HUES64 (cell line): Measurements from ENCODE around the gene ALDOA. TPM values are rescaled to one million over a fixed set of nuclear protein-coding genes. Genes with fewer than 3 reads are reported as not detected.
"Not testable (repeated sequence)": the region's sequence is repeated elsewhere in the genome, so short reads cannot be mapped to it uniquely, and the experiment has no call there.

Source experiments
- H3K27ac ChIP-seq: 2 replicates; pipeline ENCODE4 v1.7.0; 2013; ENCODE audit warnings: low read depth, low read length, inconsistent platforms
- H3K27me3 ChIP-seq: 2 replicates; pipeline ENCODE4 v1.6.1; 2013; ENCODE audit warnings: mild to moderate bottlenecking, low read length; ENCODE audit not compliant: insufficient read depth
- H3K36me3 ChIP-seq: 2 replicates; pipeline ENCODE4 v1.6.1; 2013; ENCODE audit warnings: mild to moderate bottlenecking, low read length; ENCODE audit not compliant: insufficient read depth
- H3K4me1 ChIP-seq: 2 replicates; pipeline ENCODE4 v1.6.1; 2013; ENCODE audit warnings: mild to moderate bottlenecking, low read length, moderate library complexity; ENCODE audit not compliant: insufficient read depth
- H3K4me3 ChIP-seq: 2 replicates; pipeline ENCODE4 v1.5.1; 2013; ENCODE audit warnings: mild to moderate bottlenecking, low read length, moderate library complexity
- H3K9ac ChIP-seq: 2 replicates; pipeline ENCODE4 v1.6.1; 2013; ENCODE audit warnings: mild to moderate bottlenecking, low read depth, low read length
- H3K9me3 ChIP-seq: 2 replicates; pipeline ENCODE4 v1.6.1; 2013; ENCODE audit warnings: low read depth, low read length; ENCODE audit not compliant: insufficient read depth
- WGBS: fragments of 150-250, 120-280 bp; methylation state at CpG from one replicate; pipeline ENCODE4 v1.1.7; 2013; ENCODE audit warnings: missing lambda C conversion rate; 5-methylcytosine and 5-hydroxymethylcytosine counted together
- polyA plus RNA-seq, 2 experiments: library from polyadenylated mRNA; stranded (reverse); fragments of 50-300 nt; gene quantifications; one replicate each; pipeline ENCODE4 v1.2.3, GENCODE V29; 2013

The ALDOA gene
- polyA plus RNA-seq (2013, experiment 1 of 2): 882 TPM
- 957 TPM for polyA plus RNA-seq (2013, experiment 2 of 2)

- Histone ChIP-seq H3K27me3 (no peaks in the 10 kb centered on the region), H3K27ac (peak within 1 kb of the TSS; percentile 98), H3K9me3 (no peaks in the 10 kb centered on the region), H3K4me3 (peak within 1 kb of the TSS; percentile 96), H3K9ac (peak within 1 kb of the TSS; percentile 97), H3K36me3 (peaks cover 36% of the 10 kb centered on the region), H3K4me1 (peaks cover 10% of the 10 kb centered on the region; the same call in 1 of the 2 replicates)
- under 1% methylated on average over 99 of the region's 99 CpGs for WGBS
These were observed at the start of gene ALDOA for GRCh38 chr16:30065102-30065942. Gene ALDOA (plus strand): TSS chr16:30065760. CDS start chr16:30066898, 1,138 bp downstream.

GRCh38 chr16:30016555-30017276 is 48.8 kb upstream of the ALDOA start:
- Histone ChIP-seq H3K9ac (no peak overlapping the region), H3K4me1 (peaks cover 3% of the 10 kb centered on the region; the same call in 1 of the 2 replicates), H3K9me3 (no peaks in the 10 kb centered on the region), H3K27me3 (peaks cover 13% of the 10 kb centered on the region), H3K4me3 (no peak overlapping the region), H3K36me3 (no peaks in the 10 kb centered on the region), H3K27ac (no peak overlapping the region)
- 88% methylated on average over 7 of the region's 8 CpGs for WGBS

- H3K4me1 ChIP-seq: peaks cover 1% of the 10 kb centered on the region; the same call in 1 of the 2 replicates
- peaks cover 7% of the 10 kb centered on the region for H3K27me3 ChIP-seq
- H3K36me3 ChIP-seq: no peaks in the 10 kb centered on the region
- no peak overlapping the region for H3K9ac ChIP-seq
- no peaks in the 10 kb centered on the region for H3K9me3 ChIP-seq
- no peak overlapping the region for H3K27ac ChIP-seq
- WGBS: 100% methylated on average over 2 of the region's 2 CpGs
- H3K4me3 ChIP-seq: no peak overlapping the region
These were observed 48.3 kb upstream of the ALDOA start for GRCh38 chr16:30017277-30017656.

- H3K9me3 ChIP-seq, H3K27ac ChIP-seq, H3K4me3 ChIP-seq, H3K4me1 ChIP-seq, H3K27me3 ChIP-seq, H3K9ac ChIP-seq, H3K36me3 ChIP-seq: not testable (repeated sequence)
- WGBS: 97% methylated on average over 3 of the region's 4 CpGs
These were observed 47.6 kb upstream of the ALDOA start for GRCh38 chr16:30017937-30018336.

- H3K9me3 ChIP-seq: no peaks in the 10 kb centered on the region
- H3K27me3 ChIP-seq: no peaks in the 10 kb centered on the region
- no peak overlapping the region for H3K4me3 ChIP-seq
- no peaks in the 10 kb centered on the region for H3K4me1 ChIP-seq
- no peaks in the 10 kb centered on the region for H3K36me3 ChIP-seq
- no peak overlapping the region for H3K9ac ChIP-seq
- no peak overlapping the region for H3K27ac ChIP-seq
- 67% methylated on average over 4 of the region's 4 CpGs for WGBS
These were observed 46.8 kb upstream of the ALDOA start for GRCh38 chr16:30018731-30019158.

- Histone ChIP-seq H3K9me3 (no peaks in the 10 kb centered on the region), H3K4me1 (no peaks in the 10 kb centered on the region), H3K9ac (no peak within 1 kb of the TSS), H3K27me3 (no peaks in the 10 kb centered on the region), H3K27ac (no peak within 1 kb of the TSS), H3K4me3 (no peak within 1 kb of the TSS), H3K36me3 (no peaks in the 10 kb centered on the region; the same call in 1 of the 2 replicates)
- 92% methylated on average over 5 of the region's 6 CpGs for WGBS
These were observed 42.7 kb upstream of the ALDOA start, which contains the start of gene C16orf92 for GRCh38 chr16:30022887-30023286. Gene C16orf92 (plus strand): TSS chr16:30023198. CDS start chr16:30023341, 143 bp downstream.

- Histone ChIP-seq H3K9me3 (no peaks in the 10 kb centered on the region), H3K4me3 (no peak overlapping the region), H3K9ac (no peak overlapping the region), H3K27ac (no peak overlapping the region), H3K36me3 (no peaks in the 10 kb centered on the region; the same call in 1 of the 2 replicates), H3K4me1 (no peaks in the 10 kb centered on the region), H3K27me3 (no peaks in the 10 kb centered on the region)
- 89% methylated on average over 11 of the region's 11 CpGs for WGBS
These were observed 42.0 kb upstream of the ALDOA start for GRCh38 chr16:30023586-30023985.

- H3K4me1 ChIP-seq: peaks cover 3% of the 10 kb centered on the region; the same call in 1 of the 2 replicates
- H3K36me3 ChIP-seq: no peaks in the 10 kb centered on the region; the same call in 1 of the 2 replicates
- H3K27ac ChIP-seq: no peak overlapping the region
- H3K4me3 ChIP-seq: no peak overlapping the region
- H3K9ac ChIP-seq: no peak overlapping the region
- H3K9me3 ChIP-seq: no peaks in the 10 kb centered on the region
- H3K27me3 ChIP-seq: no peaks in the 10 kb centered on the region
- 91% methylated on average over 16 of the region's 16 CpGs for WGBS
These were observed 41.1 kb upstream of the ALDOA start for GRCh38 chr16:30024451-30024850.

- Histone ChIP-seq H3K4me1 (peaks cover 7% of the 10 kb centered on the region), H3K36me3 (no peaks in the 10 kb centered on the region; the same call in 1 of the 2 replicates), H3K9ac (no peak overlapping the region), H3K27me3 (peaks cover 6% of the 10 kb centered on the region; the same call in 1 of the 2 replicates), H3K27ac (no peak overlapping the region), H3K4me3 (no peak overlapping the region), H3K9me3 (no peaks in the 10 kb centered on the region)
- 90% methylated on average over 20 of the region's 20 CpGs for WGBS
These were observed 40.4 kb upstream of the ALDOA start for GRCh38 chr16:30025156-30025555.

GRCh38 chr16:30025574-30025973 is 40.0 kb upstream of the ALDOA start:
- Histone ChIP-seq H3K9me3 (no peaks in the 10 kb centered on the region), H3K4me1 (peaks cover 7% of the 10 kb centered on the region), H3K27ac (no peak overlapping the region), H3K27me3 (peaks cover 10% of the 10 kb centered on the region), H3K36me3 (no peaks in the 10 kb centered on the region; the same call in 1 of the 2 replicates), H3K4me3 (no peak overlapping the region), H3K9ac (no peak overlapping the region)
- WGBS: 81% methylated on average over 7 of the region's 7 CpGs

- 95% methylated on average over 18 of the region's 18 CpGs for WGBS
- no peak overlapping the region for H3K9ac ChIP-seq
- H3K27me3 ChIP-seq: peaks cover 12% of the 10 kb centered on the region
These were observed 39.1 kb upstream of the ALDOA start for GRCh38 chr16:30026449-30026848.

More at GRCh38 chr16:30026449-30026848, 39.1 kb upstream of the ALDOA start:
- Histone ChIP-seq H3K4me1 (peaks cover 7% of the 10 kb centered on the region), H3K4me3 (no peak overlapping the region), H3K27ac (no peak overlapping the region), H3K36me3 (no peaks in the 10 kb centered on the region; the same call in 1 of the 2 replicates), H3K9me3 (no peaks in the 10 kb centered on the region)
